Measurements from ENCODE around the gene NEDD9. TPM values are rescaled to one million over a fixed set of nuclear protein-coding genes. Genes with fewer than 3 reads are reported as not detected.
A peak's percentile ranks its signal among the peaks of the same experiment; 100 is the strongest.

NEDD9 gene
- polyA plus RNA-seq, 1 of the 3 experiments (the other 2 are of a cell fraction) = 7.4 TPM

- peaks cover 4% of the 10 kb centered on the region; the same call in 1 of the 2 replicates for H4K20me1 ChIP-seq (ENCODE audit: insufficient read depth)
- WGBS (ENCODE audit: low lambda C conversion rate) = 80% methylated on average over 5 of the region's 5 CpGs
- no peak for TF ChIP-seq IRF3 (IDR thresholded peaks at IDR 0.05; ENCODE audit: low read depth, low read length)
- TF ChIP-seq ZBTB33 (IDR thresholded peaks at IDR 0.05; ENCODE audit: borderline replicate concordance, low read depth) = no peak
- TF ChIP-seq SMC3 (IDR thresholded peaks at IDR 0.05; ENCODE audit: low read depth, low read length) = no peak
- no peak for TF ChIP-seq USF2 (IDR thresholded peaks at IDR 0.05; ENCODE audit: borderline replicate concordance, low read depth, low read length)
- no peak for TF ChIP-seq RCOR1 (IDR thresholded peaks at IDR 0.05; ENCODE audit: low read length)
- no peak for TF ChIP-seq REST (IDR thresholded peaks at IDR 0.05; ENCODE audit: low read depth, low read length)
- TF ChIP-seq RXRA (IDR thresholded peaks at IDR 0.05; ENCODE audit: borderline replicate concordance, low read depth) = no peak
- no peak for TF ChIP-seq GABPA (IDR thresholded peaks at IDR 0.05; ENCODE audit: low read depth)
- no peak for TF ChIP-seq YY1 (IDR thresholded peaks at IDR 0.05; ENCODE audit: low read depth)
- TF ChIP-seq USF1 (IDR thresholded peaks at IDR 0.05; ENCODE audit: borderline replicate concordance, low read depth) = no peak
- TF ChIP-seq RFX5 (IDR thresholded peaks at IDR 0.05; ENCODE audit: low read length) = no peak
- TF ChIP-seq PBX3 (IDR thresholded peaks at IDR 0.05) = no peak
- TF ChIP-seq FOXJ3 (CRISPR knock-in tag; IDR thresholded peaks at IDR 0.05) = no peak
- no peak for TF ChIP-seq SIN3A (IDR thresholded peaks at IDR 0.05; ENCODE audit: borderline replicate concordance, low read depth, low read length)
- TF ChIP-seq POLR2AphosphoS5 (IDR thresholded peaks at IDR 0.05; ENCODE audit: low read depth, low read length) = no peak
- TF ChIP-seq CTCF (IDR thresholded peaks at IDR 0.05) = no peak
- TF ChIP-seq MAX (IDR thresholded peaks at IDR 0.05; ENCODE audit: low read depth) = no peak
- TF ChIP-seq FOXM1 (IDR thresholded peaks at IDR 0.05; ENCODE audit: low read depth) = no peak
- TF ChIP-seq RAD21 (IDR thresholded peaks at IDR 0.05; ENCODE audit: low read length) = no peak
Observed at GRCh38 chr6:11222385-11223277, 9.8 kb downstream of the NEDD9 start.

More at GRCh38 chr6:11222385-11223277, 9.8 kb downstream of the NEDD9 start:
- H3K4me1 ChIP-seq (ENCODE audit: control insufficient read depth in 1 of 2, insufficient read depth in 2 of 2, low read depth in 1 of 2, low read length in 1 of 2) = peaks cover 24 to 65% of the 10 kb centered on the region in 2 experiments; a peak in 3 of 4 replicates
- H3K9ac ChIP-seq = no peak overlapping the region
- CTCF ChIA-PET = interaction anchor here (1.0 to 3.9 kb wide), 5 partner anchors 8 to 273 kb away, joined by 3 to 27 read pairs (median 4); no protein-coding TSS in a partner anchor
- peaks cover 100% of the 10 kb centered on the region for H3K79me2 ChIP-seq (ENCODE audit: insufficient read depth)
- H3K27ac ChIP-seq (ENCODE audit: low read depth in 2 of 2, low read length in 1 of 2) = peak overlapping the region; percentile 1 to 78; a peak in 3 of 4 replicates
- no peak overlapping the region for H3K4me2 ChIP-seq
- H3K27me3 ChIP-seq (ENCODE audit: insufficient read depth) = no peaks in the 10 kb centered on the region
- POLR2A ChIA-PET = interaction anchor here (1.6 to 4.2 kb wide), 3 partner anchors 9 to 170 kb away, joined by 3 to 23 read pairs (median 7); partner anchors contain the start of gene NEDD9
- H3F3A ChIP-seq (replicated peaks; ENCODE audit: insufficient read depth) = peaks cover 12% of the 10 kb centered on the region
- peaks cover 4 to 11% of the 10 kb centered on the region in 2 experiments for H3K36me3 ChIP-seq (replicated peaks in 1 of 2; ENCODE audit: control insufficient read depth in 1 of 2, insufficient read depth in 2 of 2, low read length in 1 of 2)
- no peak overlapping the region for H3K4me3 ChIP-seq (ENCODE audit: low read depth in 2 of 2, low read length in 1 of 2)
- H3K9me3 ChIP-seq = no peaks in the 10 kb centered on the region
- no peaks in the 10 kb centered on the region for H3K9me2 ChIP-seq
- no peak overlapping the region for H2AFZ ChIP-seq (ENCODE audit: low read depth)
- DNase-seq = no peak
